ENCODE results near the gene MT1X. TPM values are rescaled to one million over a fixed set of nuclear protein-coding genes. Genes with fewer than 3 reads are reported as not detected.

The MT1X gene
- total and polyA plus RNA-seq, 2 of the 13 experiments (the other 11 are each of a cell fraction or from before 2014, with no cell fraction given) = 19.7 to 288 TPM

GRCh38 chr16:56667581-56668571 is 14.4 kb upstream of the MT1X start, which contains the start of gene MT1G (continued):
- TF ChIP-seq ZNF710 (CRISPR knock-in tag; IDR thresholded peaks at IDR 0.05; ENCODE audit: borderline replicate concordance) (no peak), MAZ (IDR thresholded peaks at IDR 0.05; ENCODE audit: borderline replicate concordance, low read depth, low read length) (no peak), MAZ (CRISPR knock-in tag; IDR thresholded peaks at IDR 0.05; ENCODE audit: low read depth) (no peak; the same call in 1 of the 2 replicates), JUND (CRISPR knock-in tag; IDR thresholded peaks at IDR 0.05) (no peak), ZFP36L1 (CRISPR knock-in tag; IDR thresholded peaks at IDR 0.05) (no peak), JARID2 (CRISPR knock-in tag; IDR thresholded peaks at IDR 0.05; ENCODE audit: insufficient replicate concordance) (no peak), ZBTB7B (CRISPR knock-in tag; IDR thresholded peaks at IDR 0.05) (peak; percentile 73), THAP11 (CRISPR knock-in tag; IDR thresholded peaks at IDR 0.05) (no peak), TIGD3 (CRISPR knock-in tag; IDR thresholded peaks at IDR 0.05; ENCODE audit: borderline replicate concordance) (no peak), NFYB (CRISPR knock-in tag; IDR thresholded peaks at IDR 0.05) (0 out of 2 replicates have a peak, but pooled peaks have one; percentile 14), ZNF775 (CRISPR knock-in tag; IDR thresholded peaks at IDR 0.05; ENCODE audit: borderline replicate concordance) (no peak), TRIM22 (IDR thresholded peaks at IDR 0.05) (no peak), AKAP8 (CRISPR knock-in tag; IDR thresholded peaks at IDR 0.05) (0 out of 2 replicates have a peak, but pooled peaks have one; percentile 81), CREM (IDR thresholded peaks at IDR 0.05) (no peak), CREM (CRISPR knock-in tag; IDR thresholded peaks at IDR 0.05) (no peak), ELF4 (CRISPR knock-in tag; IDR thresholded peaks at IDR 0.05; ENCODE audit: borderline replicate concordance) (no peak), RFX3 (CRISPR knock-in tag; IDR thresholded peaks at IDR 0.05) (no peak), ZNF383 (CRISPR knock-in tag; IDR thresholded peaks at IDR 0.05; ENCODE audit: borderline replicate concordance) (no peak), ZBTB43 (CRISPR knock-in tag; conservative IDR thresholded peaks at IDR 0.05) (peak; percentile 33; the same call in 1 of the 2 replicates), TSC22D2 (CRISPR knock-in tag; IDR thresholded peaks at IDR 0.05; ENCODE audit: borderline replicate concordance) (no peak), ZNF24 (IDR thresholded peaks at IDR 0.05) (no peak), ZFP1 (CRISPR knock-in tag; IDR thresholded peaks at IDR 0.05) (no peak), NR2F6 (IDR thresholded peaks at IDR 0.05) (no peak), NR2F6 (CRISPR knock-in tag; IDR thresholded peaks at IDR 0.05) (no peak)

Data from HepG2 (cell line).